Left lung (tissue), 10 donors: ENCODE measurements around the gene CASP8AP2. TPM values are rescaled to one million over a fixed set of nuclear protein-coding genes. Genes with fewer than 3 reads are reported as not detected.

Experiments used
- ATAC-seq: fragments of 200-7000 bp; cut with Tn5 transposase; one replicate; pipeline ENCODE4 v1.9.1; 2020; ENCODE audit warnings: moderate library complexity
- DNase-seq, 4 donors: peaks; one replicate each; pipeline ENCODE4 v3.0.0-alpha.2; 2013 to 2020
- H3K27ac ChIP-seq, 2 donors: fragments of 200-600 bp; sonication (generic) in 1 of 2; one replicate each; pipeline versions ENCODE4 v1.5.0 to v1.8.0; 2020 to 2021
- H3K27me3 ChIP-seq, 2 donors: fragments of 200-600 bp; sonication (generic) in 1 of 2; one replicate each; pipeline versions ENCODE4 v1.5.0 to v1.8.0; 2020 to 2021
- H3K36me3 ChIP-seq, 2 donors: fragments of 200-600 bp; sonication (generic) in 1 of 2; one replicate each; pipeline versions ENCODE4 v1.5.0 to v1.8.0; 2020 to 2021
- H3K4me1 ChIP-seq, 2 donors: fragments of 200-600 bp; one replicate each; pipeline ENCODE4 v1.8.0; 2021
- H3K4me3 ChIP-seq, 2 donors: fragments of 200-600 bp; sonication (generic) in 1 of 2; one replicate each; pipeline versions ENCODE4 v1.5.0 to v1.8.0; 2020 to 2021; ENCODE audit warnings: mild to moderate bottlenecking in 1 of 2
- H3K9me3 ChIP-seq, 2 donors: fragments of 200-600 bp; sonication (generic) in 1 of 2; one replicate each; pipeline versions ENCODE4 v1.5.0 to v1.8.0; 2020 to 2021
- CTCF ChIP-seq, 2 donors: fragments of 200-600 bp; sonication (generic) in 1 of 2; IDR thresholded peaks; one replicate each; pipeline versions ENCODE4 v1.5.0 to v1.8.0; 2021; ENCODE audit warnings: antibody characterized with exemption in 2 of 2
- intact Hi-C, 2 donors: fragments of 100-400 bp; cut with DNase I; formaldehyde crosslinking; loops; one replicate each; pipeline versions ENCODE4 v1.11.2 to v1.14.2; 2022
- polyA plus RNA-seq, 6 donors: library from polyadenylated mRNA; unstranded; fragments of 120-200 nt; gene quantifications; one replicate each; pipeline ENCODE4 v1.2.1, GENCODE V29; 2013; ENCODE audit not compliant: insufficient read length in 6 of 6
- total RNA-seq, 2 donors: library from RNA; stranded (reverse); fragmentation: NEBNext Ultra II Directional; extraction: Animal tissue kit (Norgen Biotek cat#: 25700); gene quantifications; one replicate each; pipeline ENCODE4 v1.2.1, GENCODE V29; 2021
- donor health status: DM: no; HTN: yes; CAD: no.
- donor health status: DM: no; HTN: no; CAD: no.

The CASP8AP2 gene
- total and polyA plus RNA-seq, 8 donors, result 15.9 to 30.0 (median 23.5) TPM

- peaks cover 5 to 98% of the 10 kb centered on the region in 2 donors for H3K36me3 ChIP-seq
- H3K9me3 ChIP-seq, result peaks cover 0 to 8% of the 10 kb centered on the region in 2 donors
- H3K27ac ChIP-seq, result no peak overlapping the region
- intact Hi-C loops, result no loop called here
- DNase-seq (no peak), ATAC-seq (no peak)
- H3K4me3 ChIP-seq, result no peak overlapping the region
- no peaks in the 10 kb centered on the region for H3K27me3 ChIP-seq
- TF ChIP-seq CTCF (IDR thresholded peaks at IDR 0.05), result no peak
- H3K4me1 ChIP-seq, result no peaks in the 10 kb centered on the region
These were observed 44.8 kb upstream of the CASP8AP2 start for GRCh38 chr6:89784838-89785237.

GRCh38 chr6:89786970-89787369 lies 42.7 kb upstream of the CASP8AP2 start:
- H3K36me3 ChIP-seq, result peaks cover 5 to 86% of the 10 kb centered on the region in 2 donors
- H3K4me3 ChIP-seq, result no peak overlapping the region
- no peaks in the 10 kb centered on the region for H3K27me3 ChIP-seq
- intact Hi-C loops, result no loop called here
- H3K27ac ChIP-seq, result no peak overlapping the region
- ATAC-seq, result no peak
- H3K4me1 ChIP-seq, result no peaks in the 10 kb centered on the region
- DNase-seq, result no peak
- peaks cover 0 to 8% of the 10 kb centered on the region in 2 donors for H3K9me3 ChIP-seq
- TF ChIP-seq CTCF (IDR thresholded peaks at IDR 0.05), result no peak

- peaks cover 0 to 8% of the 10 kb centered on the region in 2 donors for H3K9me3 ChIP-seq
- no peaks in the 10 kb centered on the region for H3K4me1 ChIP-seq
- H3K27me3 ChIP-seq, result no peaks in the 10 kb centered on the region
- no peak overlapping the region for H3K27ac ChIP-seq
- intact Hi-C loops, result no loop called here
- DNase-seq (peak in 1 of 4 donors; percentile 49), ATAC-seq (peak; percentile 94)
- no peak for TF ChIP-seq CTCF (IDR thresholded peaks at IDR 0.05)
- no peak overlapping the region for H3K4me3 ChIP-seq
- H3K36me3 ChIP-seq, result peaks cover 5 to 86% of the 10 kb centered on the region in 2 donors
These were observed 41.9 kb upstream of the CASP8AP2 start for GRCh38 chr6:89787660-89788328.

- no peak for TF ChIP-seq CTCF (IDR thresholded peaks at IDR 0.05)
- Histone ChIP-seq H3K9me3 (no peaks in the 10 kb centered on the region), H3K27me3 (no peaks in the 10 kb centered on the region), H3K4me1 (no peaks in the 10 kb centered on the region), H3K36me3 (peaks cover 0 to 81% of the 10 kb centered on the region in 2 donors), H3K4me3 (no peak overlapping the region), H3K27ac (no peak overlapping the region)
- DNase-seq, result no peak
- ATAC-seq, result no peak
- intact Hi-C loops, result no loop called here
These were observed 39.7 kb upstream of the CASP8AP2 start for GRCh38 chr6:89789980-89790379.

- ATAC-seq (no peak), DNase-seq (no peak)
- intact Hi-C loops, result no loop called here
These were observed 39.3 kb upstream of the CASP8AP2 start for GRCh38 chr6:89790403-89790802.

More at GRCh38 chr6:89790403-89790802, 39.3 kb upstream of the CASP8AP2 start:
- Histone ChIP-seq H3K4me1 (no peaks in the 10 kb centered on the region), H3K27me3 (no peaks in the 10 kb centered on the region), H3K27ac (no peak overlapping the region), H3K36me3 (peaks cover 0 to 80% of the 10 kb centered on the region in 2 donors), H3K9me3 (no peaks in the 10 kb centered on the region), H3K4me3 (no peak overlapping the region)
- no peak for TF ChIP-seq CTCF (IDR thresholded peaks at IDR 0.05)
